Measurements from ENCODE around the gene NCKIPSD. TPM values are rescaled to one million over a fixed set of nuclear protein-coding genes. Genes with fewer than 3 reads are reported as not detected.
"Not testable (repeated sequence)": the region's sequence is repeated elsewhere in the genome, so short reads cannot be mapped to it uniquely, and the experiment has no call there.

NCKIPSD gene
- polyA plus RNA-seq, 1 of the 3 experiments (the other 2 are of a cell fraction), result 20.4 TPM

DNA sequence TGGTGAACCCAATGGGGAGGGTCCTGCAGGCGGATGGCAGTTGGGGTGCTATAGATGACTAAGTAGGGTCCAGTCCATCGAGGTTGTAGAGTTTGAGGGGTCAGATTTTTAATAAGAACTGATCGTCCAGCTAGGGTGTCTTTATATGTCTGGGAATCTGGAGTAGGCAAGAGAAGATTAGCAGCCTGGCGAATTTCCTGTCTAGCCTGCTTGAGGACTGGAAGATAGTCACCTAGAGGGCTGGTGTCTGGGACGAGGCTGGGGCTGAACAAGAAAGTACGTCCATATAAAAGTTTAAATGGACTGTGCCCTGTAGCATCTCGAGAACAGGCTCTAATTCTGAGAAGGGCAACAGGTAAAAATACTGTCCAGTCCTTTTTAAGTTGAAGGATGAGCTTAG is 38.0 kb upstream of the NCKIPSD start:
- Histone ChIP-seq H3K36me3 (replicated peaks in 1 of 2; ENCODE audit: control insufficient read depth in 1 of 2, insufficient read depth in 2 of 2, low read length in 1 of 2) (no peaks in the 10 kb centered on the region), H3K27ac (ENCODE audit: low read depth in 2 of 2, low read length in 1 of 2) (no peak overlapping the region), H3K9me2 (no peaks in the 10 kb centered on the region), H3K9ac (no peak overlapping the region), H2AFZ (ENCODE audit: low read depth) (no peak overlapping the region), H3K79me2 (ENCODE audit: insufficient read depth) (no peaks in the 10 kb centered on the region), H3K4me3 (ENCODE audit: low read depth in 2 of 2, low read length in 1 of 2) (no peak overlapping the region), H3K4me2 (no peak overlapping the region), H3K27me3 (ENCODE audit: insufficient read depth) (no peaks in the 10 kb centered on the region), H4K20me1 (ENCODE audit: insufficient read depth) (no peaks in the 10 kb centered on the region), H3K4me1 (ENCODE audit: control insufficient read depth in 1 of 2, insufficient read depth in 2 of 2, low read depth in 1 of 2, low read length in 1 of 2) (no peaks in the 10 kb centered on the region), H3F3A (replicated peaks; ENCODE audit: insufficient read depth) (no peaks in the 10 kb centered on the region), H3K9me3 (no peaks in the 10 kb centered on the region)
- ChIA-PET CTCF (interaction anchor here (0.7 kb wide), 1 partner anchor 39 kb away, joined by 3 read pairs; no protein-coding TSS in a partner anchor), POLR2A (no interaction called here)
- no peak for DNase-seq
- WGBS (ENCODE audit: low lambda C conversion rate), result 57% methylated on average over 7 of the region's 7 CpGs
- TF ChIP-seq, protein P1, sequence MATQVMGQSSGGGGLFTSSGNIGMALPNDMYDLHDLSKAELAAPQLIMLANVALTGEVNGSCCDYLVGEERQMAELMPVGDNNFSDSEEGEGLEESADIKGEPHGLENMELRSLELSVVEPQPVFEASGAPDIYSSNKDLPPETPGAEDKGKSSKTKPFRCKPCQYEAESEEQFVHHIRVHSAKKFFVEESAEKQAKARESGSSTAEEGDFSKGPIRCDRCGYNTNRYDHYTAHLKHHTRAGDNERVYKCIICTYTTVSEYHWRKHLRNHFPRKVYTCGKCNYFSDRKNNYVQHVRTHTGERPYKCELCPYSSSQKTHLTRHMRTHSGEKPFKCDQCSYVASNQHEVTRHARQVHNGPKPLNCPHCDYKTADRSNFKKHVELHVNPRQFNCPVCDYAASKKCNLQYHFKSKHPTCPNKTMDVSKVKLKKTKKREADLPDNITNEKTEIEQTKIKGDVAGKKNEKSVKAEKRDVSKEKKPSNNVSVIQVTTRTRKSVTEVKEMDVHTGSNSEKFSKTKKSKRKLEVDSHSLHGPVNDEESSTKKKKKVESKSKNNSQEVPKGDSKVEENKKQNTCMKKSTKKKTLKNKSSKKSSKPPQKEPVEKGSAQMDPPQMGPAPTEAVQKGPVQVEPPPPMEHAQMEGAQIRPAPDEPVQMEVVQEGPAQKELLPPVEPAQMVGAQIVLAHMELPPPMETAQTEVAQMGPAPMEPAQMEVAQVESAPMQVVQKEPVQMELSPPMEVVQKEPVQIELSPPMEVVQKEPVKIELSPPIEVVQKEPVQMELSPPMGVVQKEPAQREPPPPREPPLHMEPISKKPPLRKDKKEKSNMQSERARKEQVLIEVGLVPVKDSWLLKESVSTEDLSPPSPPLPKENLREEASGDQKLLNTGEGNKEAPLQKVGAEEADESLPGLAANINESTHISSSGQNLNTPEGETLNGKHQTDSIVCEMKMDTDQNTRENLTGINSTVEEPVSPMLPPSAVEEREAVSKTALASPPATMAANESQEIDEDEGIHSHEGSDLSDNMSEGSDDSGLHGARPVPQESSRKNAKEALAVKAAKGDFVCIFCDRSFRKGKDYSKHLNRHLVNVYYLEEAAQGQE (IDR thresholded peaks at IDR 0.05; ENCODE audit: low read depth, low read length), result no peak
- TF ChIP-seq, protein P2, sequence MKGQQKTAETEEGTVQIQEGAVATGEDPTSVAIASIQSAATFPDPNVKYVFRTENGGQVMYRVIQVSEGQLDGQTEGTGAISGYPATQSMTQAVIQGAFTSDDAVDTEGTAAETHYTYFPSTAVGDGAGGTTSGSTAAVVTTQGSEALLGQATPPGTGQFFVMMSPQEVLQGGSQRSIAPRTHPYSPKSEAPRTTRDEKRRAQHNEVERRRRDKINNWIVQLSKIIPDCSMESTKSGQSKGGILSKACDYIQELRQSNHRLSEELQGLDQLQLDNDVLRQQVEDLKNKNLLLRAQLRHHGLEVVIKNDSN (IDR thresholded peaks at IDR 0.05; ENCODE audit: borderline replicate concordance, low read depth), result no peak
- no peak for TF ChIP-seq TEAD4 (IDR thresholded peaks at IDR 0.05; ENCODE audit: borderline replicate concordance, insufficient read depth)
- TF ChIP-seq, protein P3, sequence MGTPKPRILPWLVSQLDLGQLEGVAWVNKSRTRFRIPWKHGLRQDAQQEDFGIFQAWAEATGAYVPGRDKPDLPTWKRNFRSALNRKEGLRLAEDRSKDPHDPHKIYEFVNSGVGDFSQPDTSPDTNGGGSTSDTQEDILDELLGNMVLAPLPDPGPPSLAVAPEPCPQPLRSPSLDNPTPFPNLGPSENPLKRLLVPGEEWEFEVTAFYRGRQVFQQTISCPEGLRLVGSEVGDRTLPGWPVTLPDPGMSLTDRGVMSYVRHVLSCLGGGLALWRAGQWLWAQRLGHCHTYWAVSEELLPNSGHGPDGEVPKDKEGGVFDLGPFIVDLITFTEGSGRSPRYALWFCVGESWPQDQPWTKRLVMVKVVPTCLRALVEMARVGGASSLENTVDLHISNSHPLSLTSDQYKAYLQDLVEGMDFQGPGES (IDR thresholded peaks at IDR 0.05; ENCODE audit: low read depth, low read length), result no peak
- TF ChIP-seq, protein P4, sequence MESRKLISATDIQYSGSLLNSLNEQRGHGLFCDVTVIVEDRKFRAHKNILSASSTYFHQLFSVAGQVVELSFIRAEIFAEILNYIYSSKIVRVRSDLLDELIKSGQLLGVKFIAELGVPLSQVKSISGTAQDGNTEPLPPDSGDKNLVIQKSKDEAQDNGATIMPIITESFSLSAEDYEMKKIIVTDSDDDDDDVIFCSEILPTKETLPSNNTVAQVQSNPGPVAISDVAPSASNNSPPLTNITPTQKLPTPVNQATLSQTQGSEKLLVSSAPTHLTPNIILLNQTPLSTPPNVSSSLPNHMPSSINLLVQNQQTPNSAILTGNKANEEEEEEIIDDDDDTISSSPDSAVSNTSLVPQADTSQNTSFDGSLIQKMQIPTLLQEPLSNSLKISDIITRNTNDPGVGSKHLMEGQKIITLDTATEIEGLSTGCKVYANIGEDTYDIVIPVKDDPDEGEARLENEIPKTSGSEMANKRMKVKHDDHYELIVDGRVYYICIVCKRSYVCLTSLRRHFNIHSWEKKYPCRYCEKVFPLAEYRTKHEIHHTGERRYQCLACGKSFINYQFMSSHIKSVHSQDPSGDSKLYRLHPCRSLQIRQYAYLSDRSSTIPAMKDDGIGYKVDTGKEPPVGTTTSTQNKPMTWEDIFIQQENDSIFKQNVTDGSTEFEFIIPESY (IDR thresholded peaks at IDR 0.05; ENCODE audit: borderline replicate concordance, low read depth), result no peak

DNA sequence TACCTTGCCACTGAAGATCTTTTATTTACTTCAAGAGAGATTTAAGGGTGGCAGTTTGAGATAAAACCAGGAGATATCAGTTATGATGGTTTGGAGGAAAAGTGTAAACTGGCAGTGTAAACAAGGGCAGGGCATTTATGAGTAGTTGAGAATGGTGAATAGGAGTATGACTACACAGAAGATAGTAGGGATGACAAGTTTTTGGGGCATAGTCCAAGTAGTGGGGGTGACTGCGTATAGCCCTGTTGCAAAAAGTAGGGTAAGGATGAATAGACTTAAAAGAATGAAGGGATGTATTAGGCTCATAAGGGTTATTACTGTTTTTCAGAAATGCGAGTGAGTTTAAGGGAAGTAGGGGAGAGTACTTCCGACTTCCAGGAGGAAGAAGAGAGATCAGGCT is 37.6 kb upstream of the NCKIPSD start:
- H3K36me3 ChIP-seq (replicated peaks in 1 of 2; ENCODE audit: control insufficient read depth in 1 of 2, insufficient read depth in 2 of 2, low read length in 1 of 2); H3F3A ChIP-seq (replicated peaks; ENCODE audit: insufficient read depth); H3K27ac ChIP-seq (ENCODE audit: low read depth in 2 of 2, low read length in 1 of 2); H3K27me3 ChIP-seq (ENCODE audit: insufficient read depth); POLR2A ChIA-PET; H3K9me2 ChIP-seq; H3K4me1 ChIP-seq (ENCODE audit: control insufficient read depth in 1 of 2, insufficient read depth in 2 of 2, low read depth in 1 of 2, low read length in 1 of 2); H3K9me3 ChIP-seq; H3K4me3 ChIP-seq (ENCODE audit: low read depth in 2 of 2, low read length in 1 of 2); H2AFZ ChIP-seq (ENCODE audit: low read depth); H3K4me2 ChIP-seq; DNase-seq; H3K9ac ChIP-seq; H4K20me1 ChIP-seq (ENCODE audit: insufficient read depth); H3K79me2 ChIP-seq (ENCODE audit: insufficient read depth): not testable (repeated sequence)
- WGBS (ENCODE audit: low lambda C conversion rate), result 75% methylated on average over 3 of the region's 3 CpGs
- CTCF ChIA-PET, result interaction anchor here (0.7 kb wide), 1 partner anchor 39 kb away, joined by 3 read pairs; no protein-coding TSS in a partner anchor
